Activated naive CD8-positive, alpha-beta T cell (primary cell): ENCODE measurements around the gene ZNF609.
"Not testable (repeated sequence)": the region's sequence is repeated elsewhere in the genome, so short reads cannot be mapped to it uniquely, and the experiment has no call there.

Experiments used
- H3K27ac Mint-ChIP-seq: one replicate; pipeline ENCODE4 v1.8.0; 2021; ENCODE audit warnings: mixed read lengths
- H3K27me3 Mint-ChIP-seq: one replicate; pipeline ENCODE4 v1.8.0; 2021; ENCODE audit warnings: mixed read lengths
- H3K36me3 Mint-ChIP-seq: one replicate; pipeline ENCODE4 v1.8.0; 2021; ENCODE audit warnings: mixed read lengths
- H3K4me1 Mint-ChIP-seq: one replicate; pipeline ENCODE4 v1.8.0; 2021; ENCODE audit warnings: low read depth, mixed read lengths
- H3K4me3 Mint-ChIP-seq: one replicate; pipeline ENCODE4 v1.8.0; 2021; ENCODE audit warnings: mild to moderate bottlenecking, mixed read lengths
- H3K9me3 Mint-ChIP-seq: one replicate; pipeline ENCODE4 v1.8.0; 2021; ENCODE audit warnings: low read depth, mixed read lengths

Gene ZNF609

GRCh38 chr15:64636556-64636955 lies 176.2 kb downstream of the ZNF609 start:
- H3K27ac Mint-ChIP-seq = peak overlapping the region; percentile 80
- H3K4me1 Mint-ChIP-seq = peaks cover 70% of the 10 kb centered on the region
- H3K4me3 Mint-ChIP-seq = no peak overlapping the region

GRCh38 chr15:64637412-64637811 lies 177.0 kb downstream of the ZNF609 start:
- H3K4me1 Mint-ChIP-seq = peaks cover 69% of the 10 kb centered on the region

More at GRCh38 chr15:64636556-64636955, 176.2 kb downstream of the ZNF609 start:
- H3K9me3 Mint-ChIP-seq = peaks cover 12% of the 10 kb centered on the region
- H3K27me3 Mint-ChIP-seq = no peaks in the 10 kb centered on the region
- H3K36me3 Mint-ChIP-seq = peaks cover 23% of the 10 kb centered on the region

GRCh38 chr15:64639744-64640143 lies 179.4 kb downstream of the ZNF609 start:
- H3K4me1 Mint-ChIP-seq = peaks cover 64% of the 10 kb centered on the region
- H3K27me3 Mint-ChIP-seq, H3K4me3 Mint-ChIP-seq: not testable (repeated sequence)
- peaks cover 23% of the 10 kb centered on the region for H3K36me3 Mint-ChIP-seq
- peak overlapping the region; percentile 58 for H3K27ac Mint-ChIP-seq
- H3K9me3 Mint-ChIP-seq = peaks cover 12% of the 10 kb centered on the region

More at GRCh38 chr15:64637412-64637811, 177.0 kb downstream of the ZNF609 start:
- Mint-ChIP-seq H3K36me3 (peaks cover 23% of the 10 kb centered on the region), H3K27me3 (no peaks in the 10 kb centered on the region), H3K27ac (no peak overlapping the region), H3K4me3 (no peak overlapping the region), H3K9me3 (peaks cover 12% of the 10 kb centered on the region)

GRCh38 chr15:64640146-64640871 lies 179.9 kb downstream of the ZNF609 start:
- no peaks in the 10 kb centered on the region for H3K27me3 Mint-ChIP-seq
- peaks cover 12% of the 10 kb centered on the region for H3K9me3 Mint-ChIP-seq
- H3K4me1 Mint-ChIP-seq = peaks cover 60% of the 10 kb centered on the region
- peaks cover 23% of the 10 kb centered on the region for H3K36me3 Mint-ChIP-seq
- no peak overlapping the region for H3K4me3 Mint-ChIP-seq
- peak overlapping the region; percentile 34 for H3K27ac Mint-ChIP-seq

- Mint-ChIP-seq H3K27ac (peak overlapping the region; percentile 42), H3K27me3 (no peaks in the 10 kb centered on the region), H3K4me1 (peaks cover 47% of the 10 kb centered on the region), H3K4me3 (no peak overlapping the region), H3K36me3 (peaks cover 15% of the 10 kb centered on the region), H3K9me3 (peaks cover 4% of the 10 kb centered on the region)
Observed at GRCh38 chr15:64642875-64643274, 182.5 kb downstream of the ZNF609 start.

GRCh38 chr15:64643685-64644084 lies 183.3 kb downstream of the ZNF609 start:
- Mint-ChIP-seq H3K27me3 (no peaks in the 10 kb centered on the region), H3K36me3 (peaks cover 10% of the 10 kb centered on the region), H3K4me3 (no peak overlapping the region), H3K27ac (no peak overlapping the region), H3K4me1 (peaks cover 50% of the 10 kb centered on the region), H3K9me3 (no peaks in the 10 kb centered on the region)

GRCh38 chr15:64644811-64645210 lies 184.4 kb downstream of the ZNF609 start:
- not testable (repeated sequence) for H3K9me3 Mint-ChIP-seq, H3K36me3 Mint-ChIP-seq, H3K4me3 Mint-ChIP-seq, H3K27me3 Mint-ChIP-seq, H3K27ac Mint-ChIP-seq
- H3K4me1 Mint-ChIP-seq = peaks cover 51% of the 10 kb centered on the region

- H3K4me1 Mint-ChIP-seq = peaks cover 45% of the 10 kb centered on the region
- H3K36me3 Mint-ChIP-seq = peaks cover 4% of the 10 kb centered on the region
- H3K9me3 Mint-ChIP-seq = no peaks in the 10 kb centered on the region
- H3K27ac Mint-ChIP-seq = no peak overlapping the region
- no peak overlapping the region for H3K4me3 Mint-ChIP-seq
- H3K27me3 Mint-ChIP-seq = no peaks in the 10 kb centered on the region
Observed at GRCh38 chr15:64645995-64646394, 185.6 kb downstream of the ZNF609 start.

GRCh38 chr15:64647367-64647766 lies 187.0 kb downstream of the ZNF609 start:
- H3K36me3 Mint-ChIP-seq = peaks cover 4% of the 10 kb centered on the region
- no peaks in the 10 kb centered on the region for H3K27me3 Mint-ChIP-seq
- H3K9me3 Mint-ChIP-seq = no peaks in the 10 kb centered on the region
- H3K27ac Mint-ChIP-seq = no peak overlapping the region
- peaks cover 55% of the 10 kb centered on the region for H3K4me1 Mint-ChIP-seq
- H3K4me3 Mint-ChIP-seq = no peak overlapping the region

GRCh38 chr15:64650552-64650951 lies 190.2 kb downstream of the ZNF609 start:
- Mint-ChIP-seq H3K4me1 (peaks cover 52% of the 10 kb centered on the region), H3K4me3 (no peak overlapping the region), H3K9me3 (no peaks in the 10 kb centered on the region), H3K27ac (peak overlapping the region; percentile 42), H3K27me3 (no peaks in the 10 kb centered on the region), H3K36me3 (peaks cover 2% of the 10 kb centered on the region)

- no peaks in the 10 kb centered on the region for H3K27me3 Mint-ChIP-seq
- H3K4me1 Mint-ChIP-seq = peaks cover 52% of the 10 kb centered on the region
- peaks cover 2% of the 10 kb centered on the region for H3K36me3 Mint-ChIP-seq
- H3K4me3 Mint-ChIP-seq = peak overlapping the region; percentile 48
- H3K27ac Mint-ChIP-seq = peak overlapping the region; percentile 94
- H3K9me3 Mint-ChIP-seq = no peaks in the 10 kb centered on the region
Observed at GRCh38 chr15:64651601-64652191, 191.3 kb downstream of the ZNF609 start.

GRCh38 chr15:64653757-64654156 lies 193.4 kb downstream of the ZNF609 start:
- H3K9me3 Mint-ChIP-seq = no peaks in the 10 kb centered on the region
- H3K27me3 Mint-ChIP-seq = no peaks in the 10 kb centered on the region
- peaks cover 39% of the 10 kb centered on the region for H3K4me1 Mint-ChIP-seq
- H3K36me3 Mint-ChIP-seq = peaks cover 3% of the 10 kb centered on the region
- H3K4me3 Mint-ChIP-seq = no peak overlapping the region
- no peak overlapping the region for H3K27ac Mint-ChIP-seq

GRCh38 chr15:64656508-64656907 lies 196.1 kb downstream of the ZNF609 start:
- peaks cover 7% of the 10 kb centered on the region for H3K36me3 Mint-ChIP-seq
- H3K27ac Mint-ChIP-seq = no peak overlapping the region
- peaks cover 23% of the 10 kb centered on the region for H3K4me1 Mint-ChIP-seq
- no peaks in the 10 kb centered on the region for H3K27me3 Mint-ChIP-seq
- H3K4me3 Mint-ChIP-seq = no peak overlapping the region
- no peaks in the 10 kb centered on the region for H3K9me3 Mint-ChIP-seq

GRCh38 chr15:64665179-64665578 lies 204.8 kb downstream of the ZNF609 start:
- peaks cover 13% of the 10 kb centered on the region for H3K4me1 Mint-ChIP-seq
- H3K9me3 Mint-ChIP-seq = no peaks in the 10 kb centered on the region
- H3K27ac Mint-ChIP-seq = no peak overlapping the region
- no peak overlapping the region for H3K4me3 Mint-ChIP-seq
- H3K27me3 Mint-ChIP-seq = no peaks in the 10 kb centered on the region
- H3K36me3 Mint-ChIP-seq = peaks cover 11% of the 10 kb centered on the region

- H3K27me3 Mint-ChIP-seq = no peaks in the 10 kb centered on the region
- H3K27ac Mint-ChIP-seq = no peak overlapping the region
- H3K4me1 Mint-ChIP-seq = peaks cover 13% of the 10 kb centered on the region
- no peaks in the 10 kb centered on the region for H3K9me3 Mint-ChIP-seq
- no peak overlapping the region for H3K4me3 Mint-ChIP-seq
- peaks cover 6% of the 10 kb centered on the region for H3K36me3 Mint-ChIP-seq
Observed at GRCh38 chr15:64667736-64668161, 207.4 kb downstream of the ZNF609 start.
